HG02798 (cell line): ENCODE results near the gene PTPA.

Experiments used
- ATAC-seq: cut with Tn5 transposase; IDR thresholded peaks from one replicate; pipeline ENCODE4 v1.9.1; 2021; ENCODE audit warnings: mild to moderate bottlenecking; ENCODE audit not compliant: unreplicated experiment, poor library complexity

Gene PTPA

GRCh38 chr9:129110740-129111527 is at the start of gene PTPA, which contains the start of gene CRAT:
Gene PTPA, plus strand, starts transcription at chr9:129111415. Its CDS starts 186 bp downstream, at chr9:129111601.
Gene CRAT, minus strand, starts transcription at chr9:129110793. Its CDS starts 284 bp downstream, at chr9:129110509.
- peak; percentile 88 for ATAC-seq

GRCh38 chr9:129063061-129063460 is 48.2 kb upstream of the PTPA start:
- no peak for ATAC-seq

GRCh38 chr9:129064499-129064908 is 46.7 kb upstream of the PTPA start:
- ATAC-seq: no peak

GRCh38 chr9:129068110-129068509 is 43.1 kb upstream of the PTPA start:
- ATAC-seq: no peak

GRCh38 chr9:129068990-129069861 is 42.0 kb upstream of the PTPA start:
- ATAC-seq: peak; percentile 65

- no peak for ATAC-seq
Measured at GRCh38 chr9:129069862-129070641, 41.2 kb upstream of the PTPA start.

GRCh38 chr9:129070696-129071525 is 40.3 kb upstream of the PTPA start:
- no peak for ATAC-seq

GRCh38 chr9:129071526-129072126 is 39.6 kb upstream of the PTPA start:
- no peak for ATAC-seq

- no peak for ATAC-seq
Measured at GRCh38 chr9:129072171-129072570, 39.0 kb upstream of the PTPA start.

- no peak for ATAC-seq
Measured at GRCh38 chr9:129073404-129073803, 37.8 kb upstream of the PTPA start.

GRCh38 chr9:129074106-129074505 is 37.1 kb upstream of the PTPA start:
- no peak for ATAC-seq

GRCh38 chr9:129075996-129076639 is 35.1 kb upstream of the PTPA start:
- no peak for ATAC-seq

- no peak for ATAC-seq
Measured at GRCh38 chr9:129076640-129077037, 34.6 kb upstream of the PTPA start.

GRCh38 chr9:129077236-129077635 is 34.0 kb upstream of the PTPA start:
- no peak for ATAC-seq

GRCh38 chr9:129078691-129079503 is 32.3 kb upstream of the PTPA start:
- no peak for ATAC-seq

- no peak for ATAC-seq
Measured at GRCh38 chr9:129079829-129080228, 31.4 kb upstream of the PTPA start.

- ATAC-seq: no peak
Measured at GRCh38 chr9:129080298-129080600, 31.0 kb upstream of the PTPA start.
